ENCODE data around the gene TDRD10.

DNA sequence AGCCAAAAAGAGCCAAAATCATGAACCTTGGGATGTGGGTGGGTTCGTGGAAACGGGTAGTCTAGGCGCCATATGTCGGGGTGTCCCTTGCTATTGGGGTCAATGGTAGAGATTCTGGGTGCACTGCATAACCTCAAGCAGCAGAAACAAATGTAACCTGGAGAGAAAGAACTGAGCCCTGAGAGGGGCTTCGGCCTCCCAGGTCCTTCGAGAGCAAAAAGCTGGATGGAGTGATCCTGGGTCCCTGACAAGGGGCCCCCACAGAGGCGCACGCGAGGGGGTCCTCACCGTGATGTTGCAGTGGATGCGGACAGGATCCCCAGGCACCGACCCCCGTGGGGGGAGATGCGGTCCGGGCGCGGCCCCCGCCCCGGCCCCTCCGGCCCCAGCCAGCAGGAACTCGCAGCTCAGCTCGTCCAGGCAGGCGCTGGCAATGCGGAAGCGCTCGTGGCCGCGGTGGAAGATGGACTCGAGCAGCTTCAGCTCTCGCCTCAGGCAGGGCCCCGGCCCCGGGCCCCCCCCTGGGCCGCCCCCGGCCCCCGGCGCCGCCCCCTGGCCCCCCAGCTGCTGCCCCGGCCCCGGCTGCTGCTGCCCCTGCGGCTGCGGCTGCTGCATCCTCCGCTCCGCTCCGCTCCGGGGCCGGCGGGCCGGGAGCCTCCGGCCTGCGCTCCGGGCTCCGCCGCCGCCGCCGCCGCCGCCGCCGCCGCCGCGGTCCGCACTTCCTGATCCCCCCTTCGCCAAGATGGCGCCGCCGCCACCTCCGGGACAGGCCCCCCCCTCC is 56.1 kb downstream of the TDRD10 start, which contains the start of gene UBE2Q1:
- TF ChIP-seq, protein P1, sequence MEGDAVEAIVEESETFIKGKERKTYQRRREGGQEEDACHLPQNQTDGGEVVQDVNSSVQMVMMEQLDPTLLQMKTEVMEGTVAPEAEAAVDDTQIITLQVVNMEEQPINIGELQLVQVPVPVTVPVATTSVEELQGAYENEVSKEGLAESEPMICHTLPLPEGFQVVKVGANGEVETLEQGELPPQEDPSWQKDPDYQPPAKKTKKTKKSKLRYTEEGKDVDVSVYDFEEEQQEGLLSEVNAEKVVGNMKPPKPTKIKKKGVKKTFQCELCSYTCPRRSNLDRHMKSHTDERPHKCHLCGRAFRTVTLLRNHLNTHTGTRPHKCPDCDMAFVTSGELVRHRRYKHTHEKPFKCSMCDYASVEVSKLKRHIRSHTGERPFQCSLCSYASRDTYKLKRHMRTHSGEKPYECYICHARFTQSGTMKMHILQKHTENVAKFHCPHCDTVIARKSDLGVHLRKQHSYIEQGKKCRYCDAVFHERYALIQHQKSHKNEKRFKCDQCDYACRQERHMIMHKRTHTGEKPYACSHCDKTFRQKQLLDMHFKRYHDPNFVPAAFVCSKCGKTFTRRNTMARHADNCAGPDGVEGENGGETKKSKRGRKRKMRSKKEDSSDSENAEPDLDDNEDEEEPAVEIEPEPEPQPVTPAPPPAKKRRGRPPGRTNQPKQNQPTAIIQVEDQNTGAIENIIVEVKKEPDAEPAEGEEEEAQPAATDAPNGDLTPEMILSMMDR (conservative IDR thresholded peaks at IDR 0.05), result no peak
- TF ChIP-seq EZH2 (IDR thresholded peaks at IDR 0.05; ENCODE audit: low read depth), result no peak
